HUES48 (cell line): Measurements from ENCODE around the gene PRODH2.
"Not testable (repeated sequence)": the region's sequence is repeated elsewhere in the genome, so short reads cannot be mapped to it uniquely, and the experiment has no call there.

Experiments
- H3K27ac ChIP-seq: one replicate; pipeline ENCODE4 v1.7.0; 2013; ENCODE audit warnings: low read depth, low read length, inconsistent platforms
- H3K27me3 ChIP-seq: 2 replicates; pipeline ENCODE4 v1.6.1; 2013; ENCODE audit warnings: mild to moderate bottlenecking, low read length; ENCODE audit not compliant: control insufficient read depth, insufficient read depth
- H3K36me3 ChIP-seq: 2 replicates; pipeline ENCODE4 v1.6.1; 2013; ENCODE audit warnings: low read length; ENCODE audit not compliant: control insufficient read depth, insufficient read depth
- H3K4me1 ChIP-seq: 2 replicates; pipeline ENCODE4 v1.6.1; 2013; ENCODE audit warnings: mild to moderate bottlenecking, low read length; ENCODE audit not compliant: control insufficient read depth, insufficient read depth
- H3K4me3 ChIP-seq: 2 replicates; pipeline ENCODE4 v1.5.1; 2013; ENCODE audit warnings: mild to moderate bottlenecking, low read depth, low read length
- H3K9ac ChIP-seq: 2 replicates; pipeline ENCODE4 v1.6.1; 2013; ENCODE audit warnings: mild to moderate bottlenecking, low read depth, low read length, moderate library complexity
- H3K9me3 ChIP-seq: 2 replicates; pipeline ENCODE4 v1.6.1; 2013; ENCODE audit warnings: low read length; ENCODE audit not compliant: control insufficient read depth, insufficient read depth

The PRODH2 gene

GRCh38 chr19:35841961-35842595 is 29.4 kb upstream of the PRODH2 start:
- Histone ChIP-seq H3K4me1 (peaks cover 6% of the 10 kb centered on the region; the same call in 1 of the 2 replicates), H3K9ac (no peak overlapping the region), H3K36me3 (no peaks in the 10 kb centered on the region), H3K27ac (no peak overlapping the region), H3K9me3 (no peaks in the 10 kb centered on the region), H3K27me3 (peaks cover 55% of the 10 kb centered on the region), H3K4me3 (no peak overlapping the region)

- H3K27me3 ChIP-seq, H3K4me3 ChIP-seq: not testable (repeated sequence)
These were observed 23.5 kb upstream of the PRODH2 start for GRCh38 chr19:35836096-35836495.

GRCh38 chr19:35833972-35834371 is 21.3 kb upstream of the PRODH2 start:
- Histone ChIP-seq H3K4me3 (no peak overlapping the region), H3K27ac (no peak overlapping the region), H3K9ac (no peak overlapping the region), H3K36me3 (no peaks in the 10 kb centered on the region), H3K27me3 (no peaks in the 10 kb centered on the region; the same call in 1 of the 2 replicates), H3K9me3 (no peaks in the 10 kb centered on the region), H3K4me1 (no peaks in the 10 kb centered on the region)

More at GRCh38 chr19:35836096-35836495, 23.5 kb upstream of the PRODH2 start:
- H3K4me1 ChIP-seq, H3K36me3 ChIP-seq, H3K9ac ChIP-seq, H3K27ac ChIP-seq, H3K9me3 ChIP-seq: not testable (repeated sequence)

GRCh38 chr19:35832054-35832453 is 19.4 kb upstream of the PRODH2 start:
- Histone ChIP-seq H3K9ac (no peak overlapping the region), H3K27ac (no peak overlapping the region), H3K9me3 (no peaks in the 10 kb centered on the region), H3K27me3 (no peaks in the 10 kb centered on the region; the same call in 1 of the 2 replicates), H3K4me3 (no peak overlapping the region), H3K36me3 (no peaks in the 10 kb centered on the region), H3K4me1 (no peaks in the 10 kb centered on the region)

GRCh38 chr19:35830986-35831385 is 18.3 kb upstream of the PRODH2 start:
- no peaks in the 10 kb centered on the region for H3K36me3 ChIP-seq

GRCh38 chr19:35828692-35829301 is 16.2 kb upstream of the PRODH2 start:
- no peak overlapping the region for H3K27ac ChIP-seq
- no peaks in the 10 kb centered on the region for H3K4me1 ChIP-seq
- H3K4me3 ChIP-seq, result no peak overlapping the region
- H3K9me3 ChIP-seq, result no peaks in the 10 kb centered on the region
- H3K9ac ChIP-seq, result no peak overlapping the region
- H3K36me3 ChIP-seq, result no peaks in the 10 kb centered on the region
- no peaks in the 10 kb centered on the region; the same call in 1 of the 2 replicates for H3K27me3 ChIP-seq

More at GRCh38 chr19:35830986-35831385, 18.3 kb upstream of the PRODH2 start:
- Histone ChIP-seq H3K4me3 (no peak overlapping the region), H3K27me3 (no peaks in the 10 kb centered on the region; the same call in 1 of the 2 replicates), H3K9me3 (no peaks in the 10 kb centered on the region), H3K4me1 (no peaks in the 10 kb centered on the region), H3K27ac (no peak overlapping the region), H3K9ac (no peak overlapping the region)

- H3K36me3 ChIP-seq, result no peaks in the 10 kb centered on the region
- H3K27ac ChIP-seq, result no peak overlapping the region
- H3K9ac ChIP-seq, result no peak overlapping the region
- no peaks in the 10 kb centered on the region for H3K27me3 ChIP-seq
- no peaks in the 10 kb centered on the region for H3K9me3 ChIP-seq
- no peaks in the 10 kb centered on the region for H3K4me1 ChIP-seq
- no peak overlapping the region for H3K4me3 ChIP-seq
These were observed 11.5 kb upstream of the PRODH2 start for GRCh38 chr19:35824150-35824549.

GRCh38 chr19:35822579-35822978 is 9.9 kb upstream of the PRODH2 start:
- Histone ChIP-seq H3K36me3 (no peaks in the 10 kb centered on the region), H3K4me3 (no peak overlapping the region), H3K9me3 (no peaks in the 10 kb centered on the region), H3K27me3 (no peaks in the 10 kb centered on the region), H3K9ac (no peak overlapping the region), H3K4me1 (no peaks in the 10 kb centered on the region), H3K27ac (no peak overlapping the region)

- Histone ChIP-seq H3K4me1 (no peaks in the 10 kb centered on the region), H3K27me3 (no peaks in the 10 kb centered on the region), H3K9me3 (no peaks in the 10 kb centered on the region), H3K27ac (no peak overlapping the region), H3K36me3 (no peaks in the 10 kb centered on the region), H3K4me3 (no peak overlapping the region), H3K9ac (no peak overlapping the region)
These were observed 5.8 kb upstream of the PRODH2 start for GRCh38 chr19:35818445-35818844.

- no peak overlapping the region for H3K9ac ChIP-seq
- H3K4me3 ChIP-seq, result no peak overlapping the region
- no peaks in the 10 kb centered on the region for H3K36me3 ChIP-seq
- H3K27me3 ChIP-seq, result no peaks in the 10 kb centered on the region
- no peak overlapping the region for H3K27ac ChIP-seq
- H3K4me1 ChIP-seq, result no peaks in the 10 kb centered on the region
- no peaks in the 10 kb centered on the region for H3K9me3 ChIP-seq
These were observed 4.2 kb upstream of the PRODH2 start for GRCh38 chr19:35816846-35817245.

GRCh38 chr19:35816262-35816661 is 3.6 kb upstream of the PRODH2 start:
- Histone ChIP-seq H3K27me3 (no peaks in the 10 kb centered on the region), H3K9ac (no peak overlapping the region), H3K4me3 (no peak overlapping the region), H3K27ac (no peak overlapping the region), H3K36me3 (no peaks in the 10 kb centered on the region), H3K4me1 (no peaks in the 10 kb centered on the region), H3K9me3 (no peaks in the 10 kb centered on the region)
